LoVo (cell line): ENCODE measurements around the gene TFRC.
"Not testable (repeated sequence)": the region's sequence is repeated elsewhere in the genome, so short reads cannot be mapped to it uniquely, and the experiment has no call there.

Experiments used
- DNase-seq: peaks from one replicate; pipeline ENCODE4 v3.0.0-alpha.2; 2016; ENCODE audit warnings: low spot score

TFRC gene

GRCh38 chr3:196081834-196082618, at the start of gene TFRC:
Gene TFRC, minus strand, starts transcription at chr3:196082090. Its CDS starts 4,991 bp downstream, at chr3:196077099.
- peak; percentile 93 for DNase-seq

GRCh38 chr3:196128172-196128843, 46.4 kb upstream of the TFRC start:
- no peak for DNase-seq

- DNase-seq: no peak
These were observed 45.6 kb upstream of the TFRC start for GRCh38 chr3:196127308-196128040.

- DNase-seq: no peak
These were observed 42.7 kb upstream of the TFRC start for GRCh38 chr3:196124608-196125007.

GRCh38 chr3:196122688-196123046, 40.8 kb upstream of the TFRC start:
- DNase-seq: no peak

GRCh38 chr3:196122021-196122687, 40.3 kb upstream of the TFRC start:
- DNase-seq: no peak

GRCh38 chr3:196121066-196121465, 39.2 kb upstream of the TFRC start:
- no peak for DNase-seq

- no peak for DNase-seq
These were observed 38.5 kb upstream of the TFRC start for GRCh38 chr3:196120291-196120951.

- DNase-seq: no peak
These were observed 35.9 kb upstream of the TFRC start for GRCh38 chr3:196117809-196118208.

- DNase-seq: no peak
These were observed 33.8 kb upstream of the TFRC start for GRCh38 chr3:196115678-196116083.

GRCh38 chr3:196111939-196112386, 30.1 kb upstream of the TFRC start:
- DNase-seq: no peak

- no peak for DNase-seq
These were observed 26.3 kb upstream of the TFRC start for GRCh38 chr3:196108075-196108743.

- DNase-seq: not testable (repeated sequence)
These were observed 22.8 kb upstream of the TFRC start for GRCh38 chr3:196104707-196105106.

- not testable (repeated sequence) for DNase-seq
These were observed 16.6 kb upstream of the TFRC start for GRCh38 chr3:196098365-196098980.

- no peak for DNase-seq
These were observed 15.7 kb upstream of the TFRC start for GRCh38 chr3:196097373-196098154.

- no peak for DNase-seq
These were observed 14.6 kb upstream of the TFRC start for GRCh38 chr3:196096382-196096953.

- DNase-seq: no peak
These were observed 11.6 kb upstream of the TFRC start for GRCh38 chr3:196093317-196094111.

- no peak for DNase-seq
These were observed 6.0 kb upstream of the TFRC start for GRCh38 chr3:196087906-196088305.

- no peak for DNase-seq
These were observed 705 bp upstream of the TFRC start for GRCh38 chr3:196082619-196082971.
